K562 (cell line): ENCODE results near the gene DAGLA. TPM values are rescaled to one million over a fixed set of nuclear protein-coding genes. Genes with fewer than 3 reads are reported as not detected.

Experiments
- ATAC-seq: fragments of 200-7000 bp; cut with Tn5 transposase; 3 replicates; pipeline ENCODE4 v1.9.1; 2020; ENCODE audit warnings: moderate library complexity
- BruUV-seq: library from RNA; stranded (reverse); fragments of 400-500 nt; replicated peaks from 2 replicates; lab custom pipeline; 2021; lab: Mats Ljungman, UMichigan
- CTCF ChIA-PET: fragments of 300-600 bp; formaldehyde crosslinking; extraction: SDS; loops from one replicate; lab custom pipeline; 2021; ENCODE audit warnings: low intra/inter-chr PET ratio; lab: Yijun Ruan, JAX
- POLR2A ChIA-PET: fragments of 300-600, 350-650 bp; sonication (Branson Sonifier 250); formaldehyde crosslinking; extraction: SDS; loops from one replicate; lab custom pipeline; 2021; ENCODE audit warnings: antibody characterized with exemption, inconsistent platforms; lab: Yijun Ruan, JAX
- DNase-seq, 4 experiments: peaks; one replicate each; pipeline versions ENCODE4 v3.0.0 to v3.0.0-alpha.2; 2011 to 2018; ENCODE audit warnings: low spot score in 3 of 4, mixed read lengths in 3 of 4; ENCODE audit errors: extremely low read depth in 1 of 4
- FAIRE-seq: peaks from 2 replicates; lab custom pipeline; 2011; peaks lifted over from hg19 to GRCh38; lab: Jason Lieb, UNC
- H2AFZ ChIP-seq: 2 replicates; pipeline ENCODE4 v1.6.0; 2011; ENCODE audit warnings: low read depth, low read length, control low read depth, inconsistent platforms
- H3K27ac ChIP-seq: fragments of 200-600 bp; 3 replicates; pipeline ENCODE4 v1.8.0; 2011; ENCODE audit warnings: low read depth, mild to moderate bottlenecking, control low read depth, inconsistent platforms, low read length, moderate library complexity, mixed read lengths; ENCODE audit errors: extremely low read depth
- H3K27me3 ChIP-seq, 2 experiments: fragments of 300-600 bp in 1 of 2; 2 replicates in 1 of 2; 3 replicates in 1 of 2; pipeline versions ENCODE4 v1.6.0 to v1.8.0; 2011; ENCODE audit warnings: inconsistent platforms in 2 of 2, low read length in 2 of 2, mild to moderate bottlenecking in 1 of 2, mixed read lengths in 1 of 2, moderate library complexity in 1 of 2; ENCODE audit not compliant: control insufficient read depth in 2 of 2, insufficient read depth in 2 of 2
- H3K36me3 ChIP-seq: fragments of 300-600 bp; 3 replicates; pipeline ENCODE4 v1.8.0; 2011; ENCODE audit warnings: mild to moderate bottlenecking, low read length, inconsistent platforms; ENCODE audit not compliant: control insufficient read depth, insufficient read depth
- H3K4me1 ChIP-seq, 2 experiments: fragments of 200-600 bp in 1 of 2; replicated peaks in 1 of 2; 2 replicates in 1 of 2; 3 replicates in 1 of 2; pipeline versions ENCODE4 v1.5.1 to v1.8.0; 2011; ENCODE audit warnings: inconsistent platforms in 2 of 2, low read length in 2 of 2, mild to moderate bottlenecking in 1 of 2, mixed read lengths in 1 of 2, moderate library complexity in 1 of 2; ENCODE audit not compliant: control insufficient read depth in 2 of 2, insufficient read depth in 2 of 2
- H3K4me2 ChIP-seq: 2 replicates; pipeline ENCODE4 v1.6.1; 2011; ENCODE audit warnings: low read length, control low read depth, inconsistent platforms, mixed read lengths; ENCODE audit not compliant: insufficient read depth
- H3K4me3 ChIP-seq: fragments of 200-600 bp; sonication (generic), shearing (Covaris generic); 2 replicates; pipeline ENCODE4 v1.5.1; 2016; ENCODE audit warnings: control low read depth, inconsistent platforms
- H3K79me2 ChIP-seq: fragments of 200-600 bp; 3 replicates; pipeline ENCODE4 v1.8.0; 2011; ENCODE audit warnings: low read length, inconsistent platforms; ENCODE audit not compliant: control insufficient read depth, insufficient read depth
- H3K9ac ChIP-seq, 2 experiments: 2 replicates each; pipeline versions ENCODE4 v1.6.0 to v1.6.1; 2011; ENCODE audit warnings: low read depth in 2 of 2, low read length in 2 of 2, control low read depth in 1 of 2, inconsistent platforms in 1 of 2, mild to moderate bottlenecking in 1 of 2, mixed read lengths in 1 of 2; ENCODE audit not compliant: insufficient read depth in 1 of 2
- H3K9me1 ChIP-seq: one replicate; pipeline ENCODE4 v1.6.0; 2011; ENCODE audit warnings: inconsistent platforms, mild to moderate bottlenecking, low read length, moderate library complexity; ENCODE audit not compliant: control insufficient read depth, insufficient read depth
- H3K9me3 ChIP-seq: replicated peaks from 2 replicates; pipeline ENCODE4 v1.5.1; 2011; ENCODE audit warnings: low read depth, low read length, inconsistent platforms; ENCODE audit not compliant: control insufficient read depth, insufficient read depth
- H4K20me1 ChIP-seq: replicated peaks from 2 replicates; pipeline ENCODE4 v1.6.1; 2011; ENCODE audit warnings: low read length, inconsistent platforms, mixed read lengths; ENCODE audit not compliant: control insufficient read depth, insufficient read depth
- ARID4B ChIP-seq: sonication (generic); formaldehyde crosslinking; IDR thresholded peaks from 2 replicates; pipeline ENCODE4 v1.8.0; 2022; ENCODE audit warnings: mild to moderate bottlenecking, missing genetic modification reagents
- EHMT2 ChIP-seq: fragments of 450-650 bp; IDR thresholded peaks from 2 replicates; pipeline ENCODE4 v1.6.1; 2018; ENCODE audit warnings: antibody characterized with exemption
- FOXM1 ChIP-seq, 2 experiments: fragments of 450-650 bp in 1 of 2; sonication (generic) in 1 of 2; formaldehyde crosslinking in 1 of 2; IDR thresholded peaks; 2 replicates each; pipeline versions ENCODE4 v1.6.1 to v1.9.0; 2017 to 2022; ENCODE audit warnings: low read depth in 2 of 2, mild to moderate bottlenecking in 2 of 2, missing genetic modification reagents in 1 of 2, moderate library complexity in 1 of 2
- NR0B1 ChIP-seq: fragments of 450-650 bp; IDR thresholded peaks from one replicate; pipeline ENCODE4 v1.6.1; 2018; ENCODE audit warnings: mild to moderate bottlenecking, moderate library complexity; ENCODE audit not compliant: partially characterized antibody
- SRSF3 ChIP-seq: fragments of 200-400 bp; formaldehyde crosslinking; IDR thresholded peaks from 2 replicates; pipeline ENCODE4 v1.6.1; 2016; ENCODE audit warnings: mild to moderate bottlenecking, low read length, moderate library complexity; ENCODE audit not compliant: insufficient read depth
- TEAD4 ChIP-seq, 2 experiments: sonication (generic) in 1 of 2; formaldehyde crosslinking in 1 of 2; IDR thresholded peaks; 2 replicates each; pipeline versions ENCODE4 v1.6.1 to v1.8.0; 2012 to 2022; ENCODE audit warnings: borderline replicate concordance in 1 of 2, inconsistent platforms in 1 of 2, low read length in 1 of 2, mild to moderate bottlenecking in 1 of 2, missing genetic modification reagents in 1 of 2
- ZFX ChIP-seq: sonication (generic); formaldehyde crosslinking; IDR thresholded peaks from 2 replicates; pipeline ENCODE4 v1.8.0; 2022; ENCODE audit warnings: mild to moderate bottlenecking, missing genetic modification reagents, moderate library complexity
- ZNF217 ChIP-seq: sonication (generic); formaldehyde crosslinking; IDR thresholded peaks from 2 replicates; pipeline ENCODE4 v1.8.0; 2022; ENCODE audit warnings: mild to moderate bottlenecking, missing genetic modification reagents
- WGBS: fragments of 100-300 bp; shearing (Covaris generic); methylation state at CpG from one replicate; pipeline ENCODE4 v1.1.6; 2016; ENCODE audit warnings: low coverage, mixed read lengths; ENCODE audit not compliant: insufficient coverage; ENCODE audit errors: missing lambda C conversion rate; 5-methylcytosine and 5-hydroxymethylcytosine counted together
- in situ Hi-C: fragments of 300-500 bp; cut with MboI; formaldehyde crosslinking; loops from 4 replicates; pipeline ENCODE4 v1.15.0; 2018; ENCODE audit warnings: inconsistent platforms, mixed read lengths
- intact Hi-C: fragments of 100-400 bp; cut with micrococcal nuclease; formaldehyde crosslinking; loops from 2 replicates; pipeline ENCODE4 v1.14.2; 2022
- polyA plus RNA-seq, 8 experiments: library from polyadenylated mRNA; depleted of rRNA in 4 of 8; stranded (reverse) in 5 of 8; unstranded in 3 of 8; fragments of >200 nt; fragmentation: Nextera tagmentation in 2 of 8; fragmentation: Illumina TruSeq in 1 of 8; extraction: Ambion mirVana in 2 of 8; extraction: Trizol in 1 of 8; gene quantifications; 2 replicates each; pipeline versions ENCODE4 v1.2.1 to v1.2.3, GENCODE V29; 2011 to 2014; ENCODE audit warnings: inconsistent platforms in 1 of 8, missing spikeins in 1 of 8
- total RNA-seq, 7 experiments: library from RNA; depleted of rRNA in 6 of 7; stranded (reverse); fragments of >200 nt in 6 of 7; fragmentation: Illumina TruSeq in 2 of 7; extraction: Trizol in 2 of 7; gene quantifications; 2 replicates each; pipeline versions ENCODE4 v1.2.1 to v1.2.3, GENCODE V29; 2011 to 2021; ENCODE audit warnings: low replicate concordance in 1 of 7

The DAGLA gene
- total and polyA plus RNA-seq, 9 of the 15 experiments (the other 6 are each of a cell fraction or from before 2014, with no cell fraction given), result 0.03 to 0.16 (median 0.04) TPM; not detected in 4

DNA sequence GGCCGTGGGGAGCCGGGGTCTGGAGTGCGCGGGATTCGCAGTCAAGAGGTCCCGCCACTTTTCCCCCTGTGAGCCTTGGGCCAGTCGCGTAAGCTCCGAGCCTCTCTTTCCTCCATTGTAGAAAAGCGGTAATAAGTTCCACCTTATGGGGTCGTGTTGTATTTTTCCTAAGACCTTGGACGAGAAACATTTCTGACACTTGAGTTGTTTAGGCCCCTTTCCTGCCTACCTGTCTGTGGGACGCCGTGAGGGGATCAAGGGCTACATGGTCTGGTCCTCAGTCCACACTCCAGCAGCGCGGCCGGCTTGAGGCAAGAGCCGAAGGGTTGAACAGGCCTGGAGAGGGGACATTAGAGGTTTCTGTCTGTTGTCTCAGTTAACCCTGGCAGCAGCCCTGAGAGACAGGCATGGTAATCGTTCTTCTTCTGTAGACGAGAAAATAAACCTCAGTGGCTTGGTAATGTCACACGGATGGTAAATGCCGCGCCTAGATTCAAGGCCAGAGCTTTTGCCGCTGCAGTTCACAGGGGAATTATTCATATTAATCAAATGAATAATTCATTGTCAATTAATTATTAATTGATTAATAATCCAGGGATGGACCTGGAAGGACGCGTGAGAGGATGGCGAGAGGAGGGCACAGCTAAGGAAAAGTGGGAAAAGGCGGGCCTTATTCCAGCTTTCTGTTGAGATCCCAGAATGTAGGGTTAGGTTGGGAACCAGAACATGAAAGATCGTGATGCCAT, 113.1 kb downstream of the DAGLA start (continued):
- no peak for TF ChIP-seq NR0B1
- TF ChIP-seq ZNF217 (CRISPR knock-in tag), result no peak
- TF ChIP-seq TEAD4 (IDR thresholded peaks at IDR 0.05; ENCODE audit: low read length), result no peak; the same call in 1 of the 2 replicates
- no peak for TF ChIP-seq TEAD4 (CRISPR knock-in tag; IDR thresholded peaks at IDR 0.05; ENCODE audit: borderline replicate concordance)
- TF ChIP-seq FOXM1 (IDR thresholded peaks at IDR 0.05; ENCODE audit: low read depth), result no peak
- TF ChIP-seq FOXM1 (CRISPR knock-in tag; IDR thresholded peaks at IDR 0.05; ENCODE audit: low read depth), result no peak
- 0 out of 2 replicates have a peak, but pooled peaks have one; percentile 44 for TF ChIP-seq SRSF3

DNA sequence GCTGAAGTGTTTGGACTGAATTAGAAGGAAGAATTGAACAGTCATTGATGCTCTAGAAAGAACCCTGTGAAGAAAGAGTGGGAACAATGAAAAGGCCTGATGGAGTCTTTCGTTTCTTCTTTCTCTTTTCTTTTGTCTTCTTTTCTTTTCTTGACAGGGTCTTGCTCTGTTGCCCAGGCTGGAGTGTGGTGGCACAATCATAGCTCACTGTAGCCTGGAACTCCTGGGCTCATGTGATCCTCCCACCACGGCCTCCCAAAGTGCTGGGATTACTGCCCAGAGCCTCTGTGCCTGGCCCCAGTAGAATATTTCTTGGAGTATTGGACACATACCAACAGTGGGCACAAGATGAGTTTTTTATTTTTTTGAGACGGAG, 113.6 kb downstream of the DAGLA start:
- Histone ChIP-seq H3K27ac (peak overlapping the region; percentile 100), H3K4me1 (peaks cover 22 to 28% of the 10 kb centered on the region in 2 experiments; a peak in 4 of 5 replicates), H3K9me1 (no peaks in the 10 kb centered on the region), H3K9me3 (no peaks in the 10 kb centered on the region), H2AFZ (no peak overlapping the region), H3K27me3 (no peaks in the 10 kb centered on the region), H3K79me2 (peaks cover 88% of the 10 kb centered on the region), H4K20me1 (no peaks in the 10 kb centered on the region; the same call in 1 of the 2 replicates), H3K9ac (peak overlapping the region; percentile 100; a peak in 3 of 4 replicates), H3K4me3 (peak overlapping the region; percentile 83), H3K4me2 (peak overlapping the region; percentile 97), H3K36me3 (peaks cover 71% of the 10 kb centered on the region)
- intact Hi-C loops (no loop called here), in situ Hi-C loops (loop anchor here (5.0 kb wide), 1 partner anchor 47 kb away; no protein-coding TSS in a partner anchor)
- 10% methylated on average over 3 of the region's 3 CpGs for WGBS
- no peak for FAIRE-seq
- no peak for ATAC-seq
- BruUV-seq, result no TSS peak
- ChIA-PET POLR2A (interaction anchor here (0.8 to 2.9 kb wide), 11 partner anchors 8 to 170 kb away, joined by 3 to 23 read pairs (median 8); partner anchors contain the start of genes BEST1 and FADS3), CTCF (no interaction called here)
- DNase-seq, result no peak
- TF ChIP-seq ARID4B (CRISPR knock-in tag) (peak; percentile 29; the same call in 1 of the 2 replicates), ZFX (CRISPR knock-in tag) (no peak), EHMT2 (no peak)
